AML-193 (cell line): ENCODE data around the gene HINT2.

Source experiments
- DNase-seq, 2 experiments: peaks; one replicate each; lab custom pipeline; 2025; lab: John Stamatoyannopoulos, UW

The HINT2 gene

GRCh38 chr9:35840881-35841644 lies 26.2 kb upstream of the HINT2 start:
- DNase-seq = no peak

GRCh38 chr9:35839926-35840325 lies 25.1 kb upstream of the HINT2 start:
- no peak for DNase-seq

GRCh38 chr9:35836595-35836994 lies 21.8 kb upstream of the HINT2 start:
- DNase-seq = no peak

- no peak for DNase-seq
These were observed 20.9 kb upstream of the HINT2 start for GRCh38 chr9:35835766-35836165.

GRCh38 chr9:35835216-35835632 lies 20.4 kb upstream of the HINT2 start:
- peak in 1 of 2 experiments; percentile 26 for DNase-seq

GRCh38 chr9:35834260-35835215 lies 19.7 kb upstream of the HINT2 start:
- no peak for DNase-seq

GRCh38 chr9:35832814-35833213 lies 18.0 kb upstream of the HINT2 start:
- DNase-seq = no peak

- no peak for DNase-seq
These were observed 16.2 kb upstream of the HINT2 start for GRCh38 chr9:35831040-35831439.

- no peak for DNase-seq
These were observed 14.9 kb upstream of the HINT2 start for GRCh38 chr9:35829764-35830096.

- peak; percentile 27 to 53 for DNase-seq
These were observed 14.4 kb upstream of the HINT2 start, which contains the start of gene TMEM8B for GRCh38 chr9:35829084-35829763. Gene TMEM8B (plus strand): TSS chr9:35829228. CDS start chr9:35829448, 220 bp downstream.

GRCh38 chr9:35828716-35829083 lies 13.9 kb upstream of the HINT2 start, which contains the start of gene FAM221B:
Gene FAM221B (minus strand): TSS chr9:35828732. CDS start chr9:35826161, 2,571 bp downstream.
- DNase-seq = no peak

- no peak for DNase-seq
These were observed 12.6 kb upstream of the HINT2 start for GRCh38 chr9:35827486-35827885.

GRCh38 chr9:35826071-35826701 lies 11.3 kb upstream of the HINT2 start:
- DNase-seq = peak; percentile 62 to 77

- no peak for DNase-seq
These were observed 8.1 kb upstream of the HINT2 start for GRCh38 chr9:35822926-35823325.

- no peak for DNase-seq
These were observed 5.2 kb upstream of the HINT2 start for GRCh38 chr9:35820076-35820475.

GRCh38 chr9:35818341-35818740 lies 3.5 kb upstream of the HINT2 start:
- DNase-seq = no peak

GRCh38 chr9:35816708-35817107 lies 1.9 kb upstream of the HINT2 start:
- no peak for DNase-seq

- DNase-seq = peak; percentile 51 to 61
These were observed 569 bp downstream of the HINT2 start for GRCh38 chr9:35814106-35814840.

GRCh38 chr9:35813434-35814105 lies 1.3 kb downstream of the HINT2 start:
- no peak for DNase-seq

- DNase-seq = peak; percentile 96 to 97
These were observed 2.7 kb downstream of the HINT2 start, which contains the start of gene SPAG8 for GRCh38 chr9:35812025-35812602. Gene SPAG8 (minus strand): TSS chr9:35812262. CDS start chr9:35812147, 115 bp downstream.
